ENCODE results near the gene GPRC5C. TPM values are rescaled to one million over a fixed set of nuclear protein-coding genes. Genes with fewer than 3 reads are reported as not detected.

GPRC5C gene
- total and polyA plus RNA-seq, 2 of the 13 experiments (the other 11 are each of a cell fraction or from before 2014, with no cell fraction given): 85.6 to 300 TPM

DNA sequence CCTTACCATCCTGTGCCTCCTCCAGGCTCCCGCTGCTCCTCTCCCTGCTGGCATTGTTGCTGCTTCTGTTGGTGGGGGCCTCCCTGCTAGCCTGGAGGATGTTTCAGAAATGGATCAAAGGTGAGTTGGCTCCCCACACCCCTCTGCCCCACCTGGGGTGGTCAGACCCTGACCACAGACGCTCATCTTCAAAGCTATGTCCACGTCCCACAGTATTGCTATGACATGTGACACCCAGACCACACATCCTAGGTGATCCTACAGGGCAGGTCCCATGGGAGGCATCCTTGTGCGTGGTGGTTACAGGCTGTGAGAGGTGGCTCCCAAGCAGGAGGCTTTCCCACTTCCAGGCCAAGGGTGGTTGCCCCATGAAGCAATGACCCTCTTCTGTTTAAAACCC lies 45.5 kb downstream of the GPRC5C start (continued):
- TF ChIP-seq SYNCRIP (IDR thresholded peaks at IDR 0.05; ENCODE audit: insufficient read depth, low read depth, low read length): no peak
- TF ChIP-seq, protein P1, sequence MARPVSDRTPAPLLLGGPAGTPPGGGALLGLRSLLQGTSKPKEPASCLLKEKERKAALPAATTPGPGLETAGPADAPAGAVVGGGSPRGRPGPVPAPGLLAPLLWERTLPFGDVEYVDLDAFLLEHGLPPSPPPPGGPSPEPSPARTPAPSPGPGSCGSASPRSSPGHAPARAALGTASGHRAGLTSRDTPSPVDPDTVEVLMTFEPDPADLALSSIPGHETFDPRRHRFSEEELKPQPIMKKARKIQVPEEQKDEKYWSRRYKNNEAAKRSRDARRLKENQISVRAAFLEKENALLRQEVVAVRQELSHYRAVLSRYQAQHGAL (CRISPR knock-in tag; IDR thresholded peaks at IDR 0.05; ENCODE audit: not compliant biosample characterization): no peak
- no peak for TF ChIP-seq MED13 (CRISPR knock-in tag; IDR thresholded peaks at IDR 0.05)
- TF ChIP-seq, protein P2, sequence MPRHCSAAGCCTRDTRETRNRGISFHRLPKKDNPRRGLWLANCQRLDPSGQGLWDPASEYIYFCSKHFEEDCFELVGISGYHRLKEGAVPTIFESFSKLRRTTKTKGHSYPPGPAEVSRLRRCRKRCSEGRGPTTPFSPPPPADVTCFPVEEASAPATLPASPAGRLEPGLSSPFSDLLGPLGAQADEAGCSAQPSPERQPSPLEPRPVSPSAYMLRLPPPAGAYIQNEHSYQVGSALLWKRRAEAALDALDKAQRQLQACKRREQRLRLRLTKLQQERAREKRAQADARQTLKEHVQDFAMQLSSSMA (CRISPR knock-in tag; IDR thresholded peaks at IDR 0.05): no peak
- TF ChIP-seq CBX1 (IDR thresholded peaks at IDR 0.05; ENCODE audit: low read depth): no peak
- TF ChIP-seq, protein P3, sequence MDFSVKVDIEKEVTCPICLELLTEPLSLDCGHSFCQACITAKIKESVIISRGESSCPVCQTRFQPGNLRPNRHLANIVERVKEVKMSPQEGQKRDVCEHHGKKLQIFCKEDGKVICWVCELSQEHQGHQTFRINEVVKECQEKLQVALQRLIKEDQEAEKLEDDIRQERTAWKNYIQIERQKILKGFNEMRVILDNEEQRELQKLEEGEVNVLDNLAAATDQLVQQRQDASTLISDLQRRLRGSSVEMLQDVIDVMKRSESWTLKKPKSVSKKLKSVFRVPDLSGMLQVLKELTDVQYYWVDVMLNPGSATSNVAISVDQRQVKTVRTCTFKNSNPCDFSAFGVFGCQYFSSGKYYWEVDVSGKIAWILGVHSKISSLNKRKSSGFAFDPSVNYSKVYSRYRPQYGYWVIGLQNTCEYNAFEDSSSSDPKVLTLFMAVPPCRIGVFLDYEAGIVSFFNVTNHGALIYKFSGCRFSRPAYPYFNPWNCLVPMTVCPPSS (IDR thresholded peaks at IDR 0.05): no peak

DNA sequence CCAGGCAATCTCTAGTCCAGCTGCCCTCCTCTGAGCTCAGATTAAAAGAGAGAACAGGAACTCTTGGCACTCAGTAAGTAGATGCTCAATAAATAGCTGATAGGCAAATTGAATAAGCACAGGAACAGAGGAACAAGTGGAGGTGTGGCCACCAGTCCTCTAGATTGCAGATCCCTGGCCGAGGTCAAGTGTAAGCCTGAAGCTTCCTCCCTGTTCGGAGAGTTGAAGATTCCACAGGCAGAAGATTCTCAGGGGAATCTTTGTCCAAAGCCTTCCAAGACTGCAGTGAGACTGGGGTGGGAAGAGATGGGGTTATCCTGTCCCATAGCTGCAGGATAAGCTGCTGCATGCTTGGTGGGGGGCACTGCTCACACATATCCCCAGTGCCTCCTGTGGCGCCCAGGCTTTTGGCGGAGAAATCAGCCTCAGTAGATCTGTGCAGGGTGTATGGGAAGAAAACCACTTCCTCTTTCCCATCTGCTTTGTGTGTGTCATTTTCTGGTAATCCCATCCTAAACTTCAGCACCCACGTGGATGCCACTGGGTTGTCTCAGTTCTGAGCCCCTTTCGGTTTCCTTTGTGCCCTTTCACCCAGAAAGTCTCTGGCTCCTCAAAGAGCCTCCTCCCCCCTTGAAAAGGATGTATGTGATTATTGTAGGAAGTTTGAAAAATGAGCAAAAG lies 46.7 kb downstream of the GPRC5C start:
- H3K4me1 ChIP-seq (ENCODE audit: insufficient read depth, low read length): no peaks in the 10 kb centered on the region
- peaks cover 9 to 46% of the 10 kb centered on the region in 2 experiments; a peak in 3 of 5 replicates for H3K27me3 ChIP-seq (ENCODE audit: control insufficient read depth in 1 of 2, insufficient read depth in 2 of 2, low read length in 2 of 2)
- no peaks in the 10 kb centered on the region for H3K36me3 ChIP-seq (replicated peaks in 1 of 2; ENCODE audit: control insufficient read depth in 1 of 2, insufficient read depth in 2 of 2, low read length in 2 of 2)
- peaks cover 8% of the 10 kb centered on the region for H3K9me3 ChIP-seq (ENCODE audit: low read length)
- no peak overlapping the region for H3K4me2 ChIP-seq (ENCODE audit: low read depth, low read length)
- intact Hi-C loops (cut with micrococcal nuclease; ENCODE audit: unreplicated experiment): no loop called here
- no peaks in the 10 kb centered on the region for H3K79me2 ChIP-seq (ENCODE audit: insufficient read depth, low read length)
- 24% methylated on average over 6 of the region's 6 CpGs for WGBS (ENCODE audit: low lambda C conversion rate)
- no peak for DNase-seq (ENCODE audit: low spot score)
- CTCF ChIA-PET (ENCODE audit: low intra/inter-chr PET ratio, low total read pairs): no interaction called here
- no peaks in the 10 kb centered on the region for H4K20me1 ChIP-seq (ENCODE audit: insufficient read depth, low read length)
- no peak for ATAC-seq
- FAIRE-seq: no peak
- no peak overlapping the region for H3K9ac ChIP-seq (ENCODE audit: insufficient read depth, low read depth, low read length)
- no peak overlapping the region for H3K4me3 ChIP-seq (replicated peaks in 1 of 3; ENCODE audit: insufficient read depth in 1 of 3, low read depth in 2 of 3, low read length in 3 of 3)
- H2AFZ ChIP-seq (ENCODE audit: low read length): no peak overlapping the region
- POLR2A ChIA-PET: no interaction called here
- in situ Hi-C loops (cut with HindIII; ENCODE audit: extremely low pct_ligation_motif_present, low pct_unique_long_range_greater_than_20kb): no loop called here
- TF ChIP-seq, protein P4, sequence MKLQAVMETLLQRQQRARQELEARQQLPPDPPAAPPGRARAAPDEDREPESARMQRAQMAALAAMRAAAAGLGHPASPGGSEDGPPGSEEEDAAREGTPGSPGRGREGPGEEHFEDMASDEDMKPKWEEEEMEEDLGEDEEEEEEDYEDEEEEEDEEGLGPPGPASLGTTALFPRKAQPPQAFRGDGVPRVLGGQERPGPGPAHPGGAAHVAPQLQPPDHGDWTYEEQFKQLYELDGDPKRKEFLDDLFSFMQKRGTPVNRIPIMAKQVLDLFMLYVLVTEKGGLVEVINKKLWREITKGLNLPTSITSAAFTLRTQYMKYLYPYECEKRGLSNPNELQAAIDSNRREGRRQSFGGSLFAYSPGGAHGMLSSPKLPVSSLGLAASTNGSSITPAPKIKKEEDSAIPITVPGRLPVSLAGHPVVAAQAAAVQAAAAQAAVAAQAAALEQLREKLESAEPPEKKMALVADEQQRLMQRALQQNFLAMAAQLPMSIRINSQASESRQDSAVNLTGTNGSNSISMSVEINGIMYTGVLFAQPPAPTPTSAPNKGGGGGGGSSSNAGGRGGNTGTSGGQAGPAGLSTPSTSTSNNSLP (IDR thresholded peaks at IDR 0.05; ENCODE audit: low read depth, low read length): no peak
- no peak for TF ChIP-seq ZKSCAN1 (IDR thresholded peaks at IDR 0.05; ENCODE audit: low read length)
- TF ChIP-seq, protein P5, sequence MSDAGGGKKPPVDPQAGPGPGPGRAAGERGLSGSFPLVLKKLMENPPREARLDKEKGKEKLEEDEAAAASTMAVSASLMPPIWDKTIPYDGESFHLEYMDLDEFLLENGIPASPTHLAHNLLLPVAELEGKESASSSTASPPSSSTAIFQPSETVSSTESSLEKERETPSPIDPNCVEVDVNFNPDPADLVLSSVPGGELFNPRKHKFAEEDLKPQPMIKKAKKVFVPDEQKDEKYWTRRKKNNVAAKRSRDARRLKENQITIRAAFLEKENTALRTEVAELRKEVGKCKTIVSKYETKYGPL (CRISPR knock-in tag; IDR thresholded peaks at IDR 0.05): no peak
- no peak for TF ChIP-seq ZNF496 (CRISPR knock-in tag; IDR thresholded peaks at IDR 0.05; ENCODE audit: insufficient replicate concordance)
- no peak for TF ChIP-seq TMF1 (CRISPR knock-in tag; IDR thresholded peaks at IDR 0.05; ENCODE audit: low read depth)
- no peak for TF ChIP-seq NCOA2 (CRISPR knock-in tag; IDR thresholded peaks at IDR 0.05)
- BruUV-seq (replicated peaks): no TSS peak
- no peak overlapping the region for H3K27ac ChIP-seq (ENCODE audit: extremely low read length, insufficient read depth, low read length)

Data from HepG2 (cell line).